Activated T-cell treated with anti-CD3 and anti-CD28 coated beads for 1 hour (primary cell): Measurements from ENCODE around the gene CHSY3.

ENCODE experiments used
- DNase-seq: peaks from one replicate; pipeline ENCODE4 v3.0.0-alpha.2; 2020; ENCODE audit warnings: low read depth

The CHSY3 gene

GRCh38 chr5:130024006-130024405 lies 119.7 kb downstream of the CHSY3 start:
- DNase-seq: no peak

GRCh38 chr5:130025511-130025910 lies 121.2 kb downstream of the CHSY3 start:
- no peak for DNase-seq

- no peak for DNase-seq
Observed at GRCh38 chr5:130032807-130033206, 128.5 kb downstream of the CHSY3 start.

GRCh38 chr5:130034566-130035210 lies 130.4 kb downstream of the CHSY3 start:
- DNase-seq: no peak

GRCh38 chr5:130035388-130035787 lies 131.1 kb downstream of the CHSY3 start:
- DNase-seq: no peak

GRCh38 chr5:130037905-130038304 lies 133.6 kb downstream of the CHSY3 start:
- no peak for DNase-seq

- DNase-seq: no peak
Observed at GRCh38 chr5:130043834-130044233, 139.6 kb downstream of the CHSY3 start.

- DNase-seq: no peak
Observed at GRCh38 chr5:130045334-130045733, 141.1 kb downstream of the CHSY3 start.

- DNase-seq: no peak
Observed at GRCh38 chr5:130050585-130050984, 146.3 kb downstream of the CHSY3 start.

- DNase-seq: no peak
Observed at GRCh38 chr5:130052752-130053151, 148.5 kb downstream of the CHSY3 start.

GRCh38 chr5:130055572-130055971 lies 151.3 kb downstream of the CHSY3 start:
- no peak for DNase-seq

GRCh38 chr5:130061746-130062145 lies 157.5 kb downstream of the CHSY3 start:
- no peak for DNase-seq

- no peak for DNase-seq
Observed at GRCh38 chr5:130063603-130064002, 159.3 kb downstream of the CHSY3 start.

- DNase-seq: no peak
Observed at GRCh38 chr5:130064484-130064883, 160.2 kb downstream of the CHSY3 start.

- DNase-seq: no peak
Observed at GRCh38 chr5:130065617-130066016, 161.4 kb downstream of the CHSY3 start.

GRCh38 chr5:130066644-130067043 lies 162.4 kb downstream of the CHSY3 start:
- DNase-seq: no peak

- no peak for DNase-seq
Observed at GRCh38 chr5:130067364-130067763, 163.1 kb downstream of the CHSY3 start.

GRCh38 chr5:130068101-130068500 lies 163.8 kb downstream of the CHSY3 start:
- no peak for DNase-seq

GRCh38 chr5:130068988-130069387 lies 164.7 kb downstream of the CHSY3 start:
- DNase-seq: no peak

- DNase-seq: no peak
Observed at GRCh38 chr5:130074820-130075219, 170.6 kb downstream of the CHSY3 start.

GRCh38 chr5:130077007-130077406 lies 172.7 kb downstream of the CHSY3 start:
- DNase-seq: no peak

GRCh38 chr5:130078661-130079060 lies 174.4 kb downstream of the CHSY3 start:
- DNase-seq: no peak

GRCh38 chr5:130090569-130091270 lies 186.5 kb downstream of the CHSY3 start:
- DNase-seq: no peak

GRCh38 chr5:130092991-130093390 lies 188.7 kb downstream of the CHSY3 start:
- no peak for DNase-seq
